GM12878 (cell line): ENCODE measurements around the gene SPATC1L. TPM values are rescaled to one million over a fixed set of nuclear protein-coding genes. Genes with fewer than 3 reads are reported as not detected.
A peak's percentile ranks its signal among the peaks of the same experiment; 100 is the strongest.

Experiments
- BACH1 ChIP-seq: fragments of 450-650 bp; IDR thresholded peaks from 2 replicates; pipeline ENCODE4 v1.6.1; 2017; ENCODE audit warnings: mild to moderate bottlenecking, borderline replicate concordance
- KLF5 ChIP-seq: fragments of 450-650 bp; IDR thresholded peaks from 2 replicates; pipeline ENCODE4 v1.6.1; 2014; ENCODE audit warnings: mild to moderate bottlenecking; ENCODE audit not compliant: partially characterized antibody
- MAX ChIP-seq: IDR thresholded peaks from 2 replicates; pipeline ENCODE4 v1.6.1; 2012; ENCODE audit warnings: low read depth, low read length, improper control_type of control experiment
- MTA2 ChIP-seq: fragments of 450-650 bp; IDR thresholded peaks from 2 replicates; pipeline ENCODE4 v1.6.1; 2016; ENCODE audit warnings: low read depth, mild to moderate bottlenecking, moderate library complexity
- SIN3A ChIP-seq: IDR thresholded peaks from 2 replicates; pipeline ENCODE4 v1.6.1; 2012; ENCODE audit warnings: low read depth, low read length, improper control_type of control experiment
- ZNF207 ChIP-seq: fragments of 450-650 bp; IDR thresholded peaks from 2 replicates; pipeline ENCODE4 v1.6.1; 2014; ENCODE audit warnings: antibody characterized with exemption, mild to moderate bottlenecking, borderline replicate concordance
- polyA plus RNA-seq, 11 experiments: library from polyadenylated mRNA; depleted of rRNA in 4 of 11; unstranded in 6 of 11; stranded (reverse) in 5 of 11; fragments of >200 nt; fragmentation: Nextera tagmentation in 4 of 11; fragmentation: Illumina TruSeq in 1 of 11; extraction: Ambion mirVana in 4 of 11; extraction: Trizol in 1 of 11; gene quantifications; 1 replicate in 1 of 11; 2 replicates in 10 of 11; pipeline versions ENCODE4 v1.2.1 to v1.2.3, GENCODE V29; 2011 to 2016; ENCODE audit warnings: inconsistent platforms in 2 of 11, missing spikeins in 2 of 11, low read depth in 1 of 11
- total RNA-seq, 4 experiments: library from RNA; depleted of rRNA in 3 of 4; stranded (reverse); fragments of >200 nt in 3 of 4; fragmentation: Illumina TruSeq in 1 of 4; extraction: Trizol in 1 of 4; gene quantifications; 2 replicates each; pipeline versions ENCODE4 v1.2.1 to v1.2.3, GENCODE V29; 2013 to 2021
- TF ChIP-seq, protein P1 (sequence below): fragments of 450-650 bp; conservative IDR thresholded peaks from 2 replicates; pipeline ENCODE4 v1.6.1; 2017; ENCODE audit warnings: mild to moderate bottlenecking, moderate library complexity
- TF ChIP-seq, protein P2 (sequence below): fragments of 150-350 bp; IDR thresholded peaks from 2 replicates; pipeline ENCODE4 v1.6.1; 2016; ENCODE audit warnings: low read depth, low read length
- TF ChIP-seq, protein P3 (sequence below): fragments of 450-650 bp; IDR thresholded peaks from 2 replicates; pipeline ENCODE4 v1.6.1; 2017; ENCODE audit warnings: borderline replicate concordance

Gene SPATC1L
- total and polyA plus RNA-seq, 10 of the 15 experiments (the other 5 are each of a cell fraction or from before 2014, with no cell fraction given) = 1.4 to 16.0 (median 7.0) TPM; not detected in 2

- TF ChIP-seq ZNF207 = 0 out of 2 replicates have a peak, but pooled peaks have one; percentile 55
- peak; percentile 44; the same call in 1 of the 2 replicates for TF ChIP-seq BACH1
- TF ChIP-seq, protein P1, sequence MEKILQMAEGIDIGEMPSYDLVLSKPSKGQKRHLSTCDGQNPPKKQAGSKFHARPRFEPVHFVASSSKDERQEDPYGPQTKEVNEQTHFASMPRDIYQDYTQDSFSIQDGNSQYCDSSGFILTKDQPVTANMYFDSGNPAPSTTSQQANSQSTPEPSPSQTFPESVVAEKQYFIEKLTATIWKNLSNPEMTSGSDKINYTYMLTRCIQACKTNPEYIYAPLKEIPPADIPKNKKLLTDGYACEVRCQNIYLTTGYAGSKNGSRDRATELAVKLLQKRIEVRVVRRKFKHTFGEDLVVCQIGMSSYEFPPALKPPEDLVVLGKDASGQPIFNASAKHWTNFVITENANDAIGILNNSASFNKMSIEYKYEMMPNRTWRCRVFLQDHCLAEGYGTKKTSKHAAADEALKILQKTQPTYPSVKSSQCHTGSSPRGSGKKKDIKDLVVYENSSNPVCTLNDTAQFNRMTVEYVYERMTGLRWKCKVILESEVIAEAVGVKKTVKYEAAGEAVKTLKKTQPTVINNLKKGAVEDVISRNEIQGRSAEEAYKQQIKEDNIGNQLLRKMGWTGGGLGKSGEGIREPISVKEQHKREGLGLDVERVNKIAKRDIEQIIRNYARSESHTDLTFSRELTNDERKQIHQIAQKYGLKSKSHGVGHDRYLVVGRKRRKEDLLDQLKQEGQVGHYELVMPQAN = peak; percentile 77
- TF ChIP-seq, protein P2, sequence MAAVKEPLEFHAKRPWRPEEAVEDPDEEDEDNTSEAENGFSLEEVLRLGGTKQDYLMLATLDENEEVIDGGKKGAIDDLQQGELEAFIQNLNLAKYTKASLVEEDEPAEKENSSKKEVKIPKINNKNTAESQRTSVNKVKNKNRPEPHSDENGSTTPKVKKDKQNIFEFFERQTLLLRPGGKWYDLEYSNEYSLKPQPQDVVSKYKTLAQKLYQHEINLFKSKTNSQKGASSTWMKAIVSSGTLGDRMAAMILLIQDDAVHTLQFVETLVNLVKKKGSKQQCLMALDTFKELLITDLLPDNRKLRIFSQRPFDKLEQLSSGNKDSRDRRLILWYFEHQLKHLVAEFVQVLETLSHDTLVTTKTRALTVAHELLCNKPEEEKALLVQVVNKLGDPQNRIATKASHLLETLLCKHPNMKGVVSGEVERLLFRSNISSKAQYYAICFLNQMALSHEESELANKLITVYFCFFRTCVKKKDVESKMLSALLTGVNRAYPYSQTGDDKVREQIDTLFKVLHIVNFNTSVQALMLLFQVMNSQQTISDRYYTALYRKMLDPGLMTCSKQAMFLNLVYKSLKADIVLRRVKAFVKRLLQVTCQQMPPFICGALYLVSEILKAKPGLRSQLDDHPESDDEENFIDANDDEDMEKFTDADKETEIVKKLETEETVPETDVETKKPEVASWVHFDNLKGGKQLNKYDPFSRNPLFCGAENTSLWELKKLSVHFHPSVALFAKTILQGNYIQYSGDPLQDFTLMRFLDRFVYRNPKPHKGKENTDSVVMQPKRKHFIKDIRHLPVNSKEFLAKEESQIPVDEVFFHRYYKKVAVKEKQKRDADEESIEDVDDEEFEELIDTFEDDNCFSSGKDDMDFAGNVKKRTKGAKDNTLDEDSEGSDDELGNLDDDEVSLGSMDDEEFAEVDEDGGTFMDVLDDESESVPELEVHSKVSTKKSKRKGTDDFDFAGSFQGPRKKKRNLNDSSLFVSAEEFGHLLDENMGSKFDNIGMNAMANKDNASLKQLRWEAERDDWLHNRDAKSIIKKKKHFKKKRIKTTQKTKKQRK = no peak
- TF ChIP-seq MAX = peak; percentile 62
- no peak for TF ChIP-seq MTA2
- peak; percentile 70; the same call in 1 of the 2 replicates for TF ChIP-seq SIN3A
- no peak for TF ChIP-seq KLF5
- TF ChIP-seq, protein P3, sequence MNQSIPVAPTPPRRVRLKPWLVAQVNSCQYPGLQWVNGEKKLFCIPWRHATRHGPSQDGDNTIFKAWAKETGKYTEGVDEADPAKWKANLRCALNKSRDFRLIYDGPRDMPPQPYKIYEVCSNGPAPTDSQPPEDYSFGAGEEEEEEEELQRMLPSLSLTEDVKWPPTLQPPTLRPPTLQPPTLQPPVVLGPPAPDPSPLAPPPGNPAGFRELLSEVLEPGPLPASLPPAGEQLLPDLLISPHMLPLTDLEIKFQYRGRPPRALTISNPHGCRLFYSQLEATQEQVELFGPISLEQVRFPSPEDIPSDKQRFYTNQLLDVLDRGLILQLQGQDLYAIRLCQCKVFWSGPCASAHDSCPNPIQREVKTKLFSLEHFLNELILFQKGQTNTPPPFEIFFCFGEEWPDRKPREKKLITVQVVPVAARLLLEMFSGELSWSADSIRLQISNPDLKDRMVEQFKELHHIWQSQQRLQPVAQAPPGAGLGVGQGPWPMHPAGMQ = no peak
Observed at GRCh38 chr21:46228345-46229051, 44.2 kb upstream of the SPATC1L start, which contains the start of gene LSS (continued).
